ENCODE results near the gene ZSCAN5B.

DNA sequence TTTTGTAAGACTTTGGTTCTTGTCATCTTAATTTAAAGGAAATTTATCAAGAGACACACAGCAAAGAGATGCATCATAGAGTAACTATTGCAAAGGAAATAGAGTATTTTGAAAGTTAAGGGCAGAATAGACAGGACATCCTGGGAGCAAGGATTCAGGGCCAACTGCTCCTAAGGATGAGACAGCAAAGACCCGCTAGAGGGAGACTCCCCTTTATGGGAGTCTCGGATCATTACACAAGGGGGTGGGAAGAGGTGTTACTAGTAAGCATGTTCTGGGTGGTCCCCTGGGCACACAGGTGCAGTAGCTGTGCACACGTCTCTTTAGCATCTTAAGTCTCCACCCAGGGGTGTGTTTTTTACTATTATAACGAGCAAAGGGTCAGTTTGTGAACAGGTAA lies 14.1 kb upstream of the ZSCAN5B start:
- TF ChIP-seq, protein P1, sequence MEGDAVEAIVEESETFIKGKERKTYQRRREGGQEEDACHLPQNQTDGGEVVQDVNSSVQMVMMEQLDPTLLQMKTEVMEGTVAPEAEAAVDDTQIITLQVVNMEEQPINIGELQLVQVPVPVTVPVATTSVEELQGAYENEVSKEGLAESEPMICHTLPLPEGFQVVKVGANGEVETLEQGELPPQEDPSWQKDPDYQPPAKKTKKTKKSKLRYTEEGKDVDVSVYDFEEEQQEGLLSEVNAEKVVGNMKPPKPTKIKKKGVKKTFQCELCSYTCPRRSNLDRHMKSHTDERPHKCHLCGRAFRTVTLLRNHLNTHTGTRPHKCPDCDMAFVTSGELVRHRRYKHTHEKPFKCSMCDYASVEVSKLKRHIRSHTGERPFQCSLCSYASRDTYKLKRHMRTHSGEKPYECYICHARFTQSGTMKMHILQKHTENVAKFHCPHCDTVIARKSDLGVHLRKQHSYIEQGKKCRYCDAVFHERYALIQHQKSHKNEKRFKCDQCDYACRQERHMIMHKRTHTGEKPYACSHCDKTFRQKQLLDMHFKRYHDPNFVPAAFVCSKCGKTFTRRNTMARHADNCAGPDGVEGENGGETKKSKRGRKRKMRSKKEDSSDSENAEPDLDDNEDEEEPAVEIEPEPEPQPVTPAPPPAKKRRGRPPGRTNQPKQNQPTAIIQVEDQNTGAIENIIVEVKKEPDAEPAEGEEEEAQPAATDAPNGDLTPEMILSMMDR (IDR thresholded peaks at IDR 0.05), result no peak
- no peak for TF ChIP-seq POLR2A (IDR thresholded peaks at IDR 0.05)

Measured in right lobe of liver (tissue), 4 donors.